GM13977 (cell line): Measurements from ENCODE around the gene TAF4.

Experiments used
- DNase-seq: peaks from one replicate; pipeline ENCODE4 v3.0.0; 2012; ENCODE audit warnings: low spot score
- in situ Hi-C: fragments of 300-500 bp; cut with MboI; formaldehyde crosslinking; loops from one replicate; pipeline ENCODE4 v1.12.0; 2022; ENCODE audit warnings: low sequenced_read_pairs, low pct_unique_long_range_greater_than_20kb, mixed read lengths, inconsistent platforms; ENCODE audit not compliant: unreplicated experiment
- TF ChIP-seq, protein P1 (sequence below): IDR thresholded peaks from 2 replicates; pipeline ENCODE4 v1.5.1; 2012; ENCODE audit warnings: mild to moderate bottlenecking, control low read depth; ENCODE audit not compliant: insufficient read depth; ENCODE audit errors: extremely low read depth, missing control alignments

TAF4 gene

GRCh38 chr20:62027116-62027515 is 38.6 kb downstream of the TAF4 start:
- no peak for DNase-seq
- in situ Hi-C loops, result loop anchor here (10.0 kb wide), 1 partner anchor 118 kb away; the partner anchor contains the start of genes PSMA7 and SS18L1
- TF ChIP-seq, protein P1, sequence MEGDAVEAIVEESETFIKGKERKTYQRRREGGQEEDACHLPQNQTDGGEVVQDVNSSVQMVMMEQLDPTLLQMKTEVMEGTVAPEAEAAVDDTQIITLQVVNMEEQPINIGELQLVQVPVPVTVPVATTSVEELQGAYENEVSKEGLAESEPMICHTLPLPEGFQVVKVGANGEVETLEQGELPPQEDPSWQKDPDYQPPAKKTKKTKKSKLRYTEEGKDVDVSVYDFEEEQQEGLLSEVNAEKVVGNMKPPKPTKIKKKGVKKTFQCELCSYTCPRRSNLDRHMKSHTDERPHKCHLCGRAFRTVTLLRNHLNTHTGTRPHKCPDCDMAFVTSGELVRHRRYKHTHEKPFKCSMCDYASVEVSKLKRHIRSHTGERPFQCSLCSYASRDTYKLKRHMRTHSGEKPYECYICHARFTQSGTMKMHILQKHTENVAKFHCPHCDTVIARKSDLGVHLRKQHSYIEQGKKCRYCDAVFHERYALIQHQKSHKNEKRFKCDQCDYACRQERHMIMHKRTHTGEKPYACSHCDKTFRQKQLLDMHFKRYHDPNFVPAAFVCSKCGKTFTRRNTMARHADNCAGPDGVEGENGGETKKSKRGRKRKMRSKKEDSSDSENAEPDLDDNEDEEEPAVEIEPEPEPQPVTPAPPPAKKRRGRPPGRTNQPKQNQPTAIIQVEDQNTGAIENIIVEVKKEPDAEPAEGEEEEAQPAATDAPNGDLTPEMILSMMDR, result no peak

DNA sequence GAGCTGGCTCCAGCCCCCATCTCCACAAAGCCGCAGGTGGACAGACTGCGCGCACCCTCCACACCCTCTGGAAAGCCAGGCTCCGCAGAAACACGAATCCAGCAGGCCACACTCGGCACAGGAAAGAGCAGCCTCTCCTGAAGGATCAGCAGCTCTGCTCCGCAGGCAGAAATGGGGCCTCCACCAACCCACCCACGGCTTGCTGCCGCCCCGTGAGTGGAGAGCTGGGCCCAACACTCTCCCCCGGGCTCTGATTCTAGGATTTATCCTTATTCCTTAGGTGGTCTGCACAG is 39.2 kb downstream of the TAF4 start:
- no peak for DNase-seq
- TF ChIP-seq, protein P1, result no peak
- in situ Hi-C loops, result loop anchor here (10.0 kb wide), 1 partner anchor 118 kb away; the partner anchor contains the start of genes PSMA7 and SS18L1

GRCh38 chr20:62025832-62026563 is 39.7 kb downstream of the TAF4 start:
- TF ChIP-seq, protein P1, result peak; percentile 39

DNA sequence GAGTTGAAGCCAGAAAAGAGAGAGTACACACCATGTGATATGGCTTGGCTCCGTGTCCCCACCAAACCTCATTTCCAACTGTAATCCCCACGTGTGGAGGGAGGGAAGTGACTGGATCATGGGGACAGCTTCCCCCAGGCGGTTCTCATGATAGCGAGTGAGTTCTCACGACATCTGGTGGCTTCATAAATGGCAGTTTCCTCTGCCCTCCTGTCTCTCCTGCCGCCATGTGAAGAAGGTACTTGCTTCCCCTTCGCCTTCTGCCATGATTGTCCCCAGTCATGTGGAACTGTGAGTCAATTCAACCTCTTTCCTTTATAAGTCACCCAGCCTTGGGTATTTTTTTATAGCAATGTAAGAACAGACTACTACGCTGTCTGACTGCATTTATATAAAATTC is 40.3 kb downstream of the TAF4 start:
- TF ChIP-seq, protein P1, result no peak
- no peak for DNase-seq
- in situ Hi-C loops, result loop anchor here (10.0 kb wide), 1 partner anchor 119 kb away; the partner anchor contains the start of genes PSMA7 and SS18L1

More at GRCh38 chr20:62025832-62026563, 39.7 kb downstream of the TAF4 start:
- in situ Hi-C loops, result loop anchor here (10.0 kb wide), 1 partner anchor 119 kb away; the partner anchor contains the start of genes PSMA7 and SS18L1
- no peak for DNase-seq

GRCh38 chr20:62023935-62024334 is 41.7 kb downstream of the TAF4 start:
- in situ Hi-C loops, result loop anchor here (10.0 kb wide), 1 partner anchor 121 kb away; the partner anchor contains the start of genes PSMA7 and SS18L1
- TF ChIP-seq, protein P1, result no peak
- no peak for DNase-seq

DNA sequence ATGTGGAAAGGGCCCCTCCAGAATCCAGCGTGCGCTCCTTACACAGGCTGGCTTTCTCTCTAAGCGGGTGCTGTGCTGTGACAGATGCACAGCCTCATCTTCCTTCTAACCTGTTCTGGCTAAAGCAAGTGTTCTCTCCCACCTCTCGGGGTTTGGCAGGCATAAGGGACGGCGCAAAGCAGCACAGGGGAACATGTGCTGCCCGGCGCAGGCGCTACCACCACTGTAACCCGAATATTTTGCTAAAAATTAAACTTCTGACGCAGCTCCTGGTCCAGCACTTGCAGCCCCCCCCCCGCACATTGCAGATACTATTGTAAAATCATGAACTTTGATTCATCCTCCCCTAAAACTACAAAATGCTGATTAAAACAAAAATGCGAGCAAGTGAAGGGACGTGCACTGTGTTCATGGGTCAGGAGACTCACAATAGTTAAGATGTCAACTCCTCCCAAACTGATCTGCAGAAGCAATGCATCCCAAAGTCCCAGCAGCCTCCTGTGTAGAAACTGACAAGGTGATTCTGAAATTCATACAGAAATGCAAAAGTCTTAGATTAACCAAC is 43.0 kb downstream of the TAF4 start:
- in situ Hi-C loops, result loop anchor here (10.0 kb wide), 1 partner anchor 122 kb away; the partner anchor contains the start of genes PSMA7 and SS18L1
- TF ChIP-seq, protein P1, result no peak
- DNase-seq, result no peak
